Peyer's patch (tissue), 4 donors: ENCODE results near the gene ATRN.

Experiments
- CTCF ChIP-seq, 6 experiments: fragments of 450-650 bp in 4 of 6; fragments of 200-600 bp in 2 of 6; sonication (generic) in 1 of 6; IDR thresholded peaks; one replicate each; pipeline ENCODE4 v1.5.1; 2017 to 2019; ENCODE audit warnings: antibody characterized with exemption in 6 of 6, mild to moderate bottlenecking in 3 of 6, moderate library complexity in 1 of 6
- POLR2A ChIP-seq, 2 donors: fragments of 450-650 bp; IDR thresholded peaks; one replicate each; pipeline ENCODE4 v1.5.1; 2017; ENCODE audit warnings: antibody characterized with exemption in 2 of 2, mild to moderate bottlenecking in 2 of 2, moderate library complexity in 2 of 2

GRCh38 chr20:3553663-3554062 lies 82.8 kb downstream of the ATRN start:
- TF ChIP-seq POLR2A (IDR thresholded peaks at IDR 0.05) (no peak), CTCF (IDR thresholded peaks at IDR 0.05) (no peak)
